Measurements from ENCODE around the gene HOXA13. TPM values are rescaled to one million over a fixed set of nuclear protein-coding genes. Genes with fewer than 3 reads are reported as not detected.

HOXA13 gene
- total RNA-seq, 1 experiment from 2014 or later, result not detected

DNA sequence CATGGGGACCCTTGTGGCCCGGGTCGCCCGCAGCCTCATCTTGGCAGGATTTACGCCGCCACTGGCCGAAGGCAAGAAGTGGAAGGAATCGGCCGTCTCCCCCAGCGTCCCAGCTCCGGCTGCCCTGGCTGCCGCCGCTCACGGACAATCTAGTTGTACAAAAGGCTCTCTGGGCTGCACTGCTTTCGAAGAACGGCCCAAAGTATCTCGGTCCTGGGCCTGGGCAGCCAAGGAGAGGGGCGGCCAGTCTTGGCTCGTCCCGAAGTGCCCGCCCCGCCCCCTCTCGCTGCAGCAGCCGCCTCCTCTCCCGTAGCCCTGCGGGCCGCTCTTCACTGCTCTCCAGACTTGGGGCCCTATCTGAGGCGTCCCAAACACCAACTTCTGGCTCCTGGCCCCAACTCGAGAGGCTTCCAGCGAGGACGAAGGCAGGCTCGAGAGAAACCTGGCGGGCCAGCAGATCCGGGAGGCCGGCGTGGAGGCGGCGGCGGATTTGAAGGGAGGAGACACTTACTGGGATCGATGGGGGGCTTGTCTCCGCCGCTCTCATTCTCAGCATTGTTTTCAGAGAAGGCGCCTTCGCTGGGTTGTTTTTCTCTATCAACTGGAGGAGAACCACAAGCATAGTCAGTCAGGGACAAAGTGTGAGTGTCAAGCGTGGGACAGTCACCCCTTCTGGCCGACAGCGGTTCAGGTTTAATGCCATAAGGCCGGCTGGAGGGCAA lies 35.4 kb downstream of the HOXA13 start:
- Mint-ChIP-seq H3K36me3 (ENCODE audit: insufficient read depth in 1 of 3, low read depth in 3 of 3) (no peaks in the 10 kb centered on the region; a peak in 1 of 7 replicates), H3K4me1 (peaks cover 0 to 15% of the 10 kb centered on the region in 2 experiments; a peak in 3 of 4 replicates), H3K27me3 (ENCODE audit: low read depth) (peaks cover 98% of the 10 kb centered on the region), H3K9me3 (peaks cover 5 to 10% of the 10 kb centered on the region in 2 experiments), H3K4me3 (no peak overlapping the region; a peak in 1 of 5 replicates), H3K27ac (no peak overlapping the region; a peak in 1 of 7 replicates)
- peak; percentile 48; the same call in 2 of the 3 replicates for TF ChIP-seq CTCF (conservative IDR thresholded peaks at IDR 0.05)
- H3K56ac ChIP-seq (ENCODE audit: insufficient read length, low read depth, low read length), result no peak overlapping the region
- no peak overlapping the region for H4K8ac ChIP-seq (replicated peaks; ENCODE audit: insufficient read length, low read depth, low read length)
- H3T11ph ChIP-seq (ENCODE audit: low read length), result no peak overlapping the region
- no peaks in the 10 kb centered on the region for H4K20me1 ChIP-seq (ENCODE audit: control insufficient read depth, insufficient read depth, insufficient read length)
- peak overlapping the region; percentile 37 for H3K4me2 ChIP-seq (ENCODE audit: insufficient read depth, insufficient read length, low read length)
- no peaks in the 10 kb centered on the region for H3K23me2 ChIP-seq (ENCODE audit: insufficient read length, low read depth, low read length, poor library complexity, severe bottlenecking)
- H3K27ac ChIP-seq (ENCODE audit: insufficient read length, low read depth, low read length), result no peak overlapping the region
- H2BK120ac ChIP-seq (ENCODE audit: low read depth, low read length, poor library complexity, severe bottlenecking), result no peak overlapping the region
- H3K18ac ChIP-seq (ENCODE audit: insufficient read length, low read depth, low read length), result no peak overlapping the region
- no peak overlapping the region; the same call in 1 of the 2 replicates for H3K14ac ChIP-seq (ENCODE audit: insufficient read depth, low read length)
- no CpG with 5 or more reads among the region's 47 CpGs for WGBS (ENCODE audit: extremely low coverage, insufficient read length, low lambda C conversion rate)
- no peak overlapping the region for H3K9ac ChIP-seq (ENCODE audit: extremely low read depth, insufficient read length, low read length)
- peaks cover 96% of the 10 kb centered on the region for H3K27me3 ChIP-seq (ENCODE audit: insufficient read depth, low read length)
- no peaks in the 10 kb centered on the region for H3K79me2 ChIP-seq (ENCODE audit: insufficient read depth, low read length)
- H2BK20ac ChIP-seq (ENCODE audit: low read depth, low read length, poor library complexity, severe bottlenecking), result no peak overlapping the region
- no peak overlapping the region for H2AFZ ChIP-seq (ENCODE audit: low read length)
- no peak overlapping the region for H3K23ac ChIP-seq (ENCODE audit: insufficient read length, low read depth, low read length)
- no peak overlapping the region for H4K91ac ChIP-seq (ENCODE audit: insufficient read length, low read depth, low read length)
- H3K4ac ChIP-seq (ENCODE audit: low read depth, low read length), result no peak overlapping the region
- H4K5ac ChIP-seq (ENCODE audit: insufficient read length, low read depth, low read length), result no peak overlapping the region
- no peak overlapping the region for H2AK5ac ChIP-seq (ENCODE audit: insufficient read length, low read length)
- H2BK5ac ChIP-seq (ENCODE audit: insufficient read length, low read length), result no peak overlapping the region
- no peaks in the 10 kb centered on the region for H3K4me1 ChIP-seq (ENCODE audit: insufficient read depth, low read length)
- peak; percentile 74 for DNase-seq
- no peaks in the 10 kb centered on the region for H3K79me1 ChIP-seq (ENCODE audit: insufficient read depth, low read depth, low read length, poor library complexity, severe bottlenecking)
- no peak overlapping the region for H2BK12ac ChIP-seq (ENCODE audit: insufficient read length, low read depth, low read length)
- no peak overlapping the region for H2BK15ac ChIP-seq (ENCODE audit: low read depth, low read length)
- no peaks in the 10 kb centered on the region for H3K9me3 ChIP-seq (ENCODE audit: control insufficient read depth, low read depth, low read length)

All from H9 (cell line).